Effector memory CD4-positive, alpha-beta T cell (primary cell): ENCODE data around the gene COL23A1.

Experiments
- DNase-seq, 3 donors: peaks; one replicate each; pipeline ENCODE4 v3.0.0-alpha.2; 2020
- H3K27ac ChIP-seq: 2 replicates; pipeline ENCODE4 v1.7.0; 2013; ENCODE audit warnings: mild to moderate bottlenecking, low read length, moderate library complexity; ENCODE audit not compliant: insufficient read depth, poor library complexity, severe bottlenecking
- H3K27me3 ChIP-seq: replicated peaks from 2 replicates; pipeline ENCODE4 v1.7.0; 2013; ENCODE audit warnings: mild to moderate bottlenecking, low read length; ENCODE audit not compliant: insufficient read depth, control insufficient read depth, poor library complexity, severe bottlenecking
- H3K36me3 ChIP-seq: 2 replicates; pipeline ENCODE4 v1.7.0; 2013; ENCODE audit warnings: mild to moderate bottlenecking, low read length, moderate library complexity; ENCODE audit not compliant: control insufficient read depth, insufficient read depth
- H3K4me1 ChIP-seq: 2 replicates; pipeline ENCODE4 v1.7.0; 2013; ENCODE audit warnings: low read length, mild to moderate bottlenecking; ENCODE audit not compliant: control insufficient read depth, insufficient read depth, poor library complexity, severe bottlenecking
- H3K4me3 ChIP-seq: 2 replicates; pipeline ENCODE4 v1.7.0; 2013; ENCODE audit warnings: low read length, low read depth, mild to moderate bottlenecking; ENCODE audit not compliant: insufficient read depth, poor library complexity, severe bottlenecking
- H3K9me3 ChIP-seq: 2 replicates; pipeline ENCODE4 v1.7.0; 2013; ENCODE audit warnings: mild to moderate bottlenecking, low read length, moderate library complexity; ENCODE audit not compliant: control insufficient read depth
- total RNA-seq, 3 donors: gene quantifications; one replicate each; lab custom pipeline; 2026; lab: John Stamatoyannopoulos, UW

Gene COL23A1
- 0 to 0.19 (median 0) reads per million in 3 donors for total RNA-seq

- H3K27ac ChIP-seq: no peak within 1 kb of the TSS
- H3K4me1 ChIP-seq: peaks cover 7% of the 10 kb centered on the region
- H3K4me3 ChIP-seq: peak within 1 kb of the TSS; percentile 46
- peaks cover 29% of the 10 kb centered on the region for H3K27me3 ChIP-seq
- peaks cover 4% of the 10 kb centered on the region for H3K9me3 ChIP-seq
- peak in 1 of 3 donors; percentile 12 for DNase-seq
- H3K36me3 ChIP-seq: no peaks in the 10 kb centered on the region
Observed at GRCh38 chr5:178590141-178590923, at the start of gene COL23A1. Gene COL23A1, minus strand, starts transcription at chr5:178590393.

GRCh38 chr5:178637356-178638074 lies 47.3 kb upstream of the COL23A1 start:
- DNase-seq: no peak
- Histone ChIP-seq H3K4me3 (no peak overlapping the region), H3K4me1 (no peaks in the 10 kb centered on the region), H3K27ac (no peak overlapping the region), H3K9me3 (no peaks in the 10 kb centered on the region), H3K27me3 (no peaks in the 10 kb centered on the region), H3K36me3 (no peaks in the 10 kb centered on the region)

GRCh38 chr5:178632285-178632684 lies 42.1 kb upstream of the COL23A1 start:
- no peak for DNase-seq
- Histone ChIP-seq H3K4me1 (no peaks in the 10 kb centered on the region), H3K4me3 (no peak overlapping the region), H3K27ac (no peak overlapping the region), H3K27me3 (no peaks in the 10 kb centered on the region), H3K9me3 (no peaks in the 10 kb centered on the region), H3K36me3 (no peaks in the 10 kb centered on the region)

- Histone ChIP-seq H3K27me3 (no peaks in the 10 kb centered on the region), H3K36me3 (no peaks in the 10 kb centered on the region), H3K9me3 (no peaks in the 10 kb centered on the region), H3K27ac (no peak overlapping the region), H3K4me1 (no peaks in the 10 kb centered on the region), H3K4me3 (no peak overlapping the region)
- DNase-seq: no peak
Observed at GRCh38 chr5:178630951-178631350, 40.8 kb upstream of the COL23A1 start.

GRCh38 chr5:178630475-178630930 lies 40.3 kb upstream of the COL23A1 start:
- H3K36me3 ChIP-seq: no peaks in the 10 kb centered on the region
- H3K4me1 ChIP-seq: no peaks in the 10 kb centered on the region
- no peak for DNase-seq
- no peaks in the 10 kb centered on the region for H3K27me3 ChIP-seq
- H3K4me3 ChIP-seq: no peak overlapping the region
- H3K9me3 ChIP-seq: no peaks in the 10 kb centered on the region
- H3K27ac ChIP-seq: no peak overlapping the region

GRCh38 chr5:178627259-178627598 lies 37.0 kb upstream of the COL23A1 start:
- Histone ChIP-seq H3K27ac (peak overlapping the region; percentile 64), H3K4me1 (peaks cover 21% of the 10 kb centered on the region), H3K27me3 (no peaks in the 10 kb centered on the region), H3K4me3 (peak overlapping the region; percentile 43), H3K9me3 (no peaks in the 10 kb centered on the region), H3K36me3 (peaks cover 8% of the 10 kb centered on the region)
- DNase-seq: no peak

GRCh38 chr5:178626484-178627258 lies 36.5 kb upstream of the COL23A1 start, which contains the start of gene CLK4:
Gene CLK4, minus strand, starts transcription at chr5:178627050. Its CDS starts 3,634 bp downstream, at chr5:178623416.
- peaks cover 21% of the 10 kb centered on the region for H3K4me1 ChIP-seq
- H3K36me3 ChIP-seq: peaks cover 13% of the 10 kb centered on the region
- peak within 1 kb of the TSS; percentile 99 for H3K27ac ChIP-seq
- no peaks in the 10 kb centered on the region for H3K9me3 ChIP-seq
- DNase-seq: peak; percentile 91 to 94 (median 93)
- no peaks in the 10 kb centered on the region for H3K27me3 ChIP-seq
- peak within 1 kb of the TSS; percentile 75 for H3K4me3 ChIP-seq

GRCh38 chr5:178625679-178626483 lies 35.7 kb upstream of the COL23A1 start:
- Histone ChIP-seq H3K4me3 (peak overlapping the region; percentile 75), H3K27ac (peak overlapping the region; percentile 99), H3K36me3 (peaks cover 20% of the 10 kb centered on the region), H3K9me3 (no peaks in the 10 kb centered on the region), H3K27me3 (no peaks in the 10 kb centered on the region), H3K4me1 (peaks cover 21% of the 10 kb centered on the region)
- DNase-seq: no peak
